GM12878 (cell line): ENCODE measurements around the gene SSRP1. TPM values are rescaled to one million over a fixed set of nuclear protein-coding genes. Genes with fewer than 3 reads are reported as not detected.

Source experiments
- BHLHE40 ChIP-seq, 2 experiments: fragments of 450-650 bp in 1 of 2; IDR thresholded peaks; 2 replicates each; pipeline ENCODE4 v1.6.1; 2011 to 2017; ENCODE audit warnings: low read depth in 2 of 2, borderline replicate concordance in 1 of 2, improper control_type of control experiment in 1 of 2, low read length in 1 of 2, mild to moderate bottlenecking in 1 of 2
- CHD2 ChIP-seq: IDR thresholded peaks from 2 replicates; pipeline ENCODE4 v1.6.1; 2011; ENCODE audit warnings: low read depth, low read length, improper control_type of control experiment, borderline replicate concordance
- IKZF1 ChIP-seq: fragments of 450-650 bp; conservative IDR thresholded peaks from 2 replicates; pipeline ENCODE4 v1.6.1; 2017; ENCODE audit warnings: antibody characterized with exemption, mild to moderate bottlenecking
- IRF5 ChIP-seq: fragments of 450-650 bp; IDR thresholded peaks from 2 replicates; pipeline ENCODE4 v1.6.1; 2017; ENCODE audit warnings: borderline replicate concordance
- JUNB ChIP-seq: IDR thresholded peaks from 2 replicates; pipeline ENCODE4 v1.6.1; 2016; ENCODE audit warnings: antibody characterized with exemption, mild to moderate bottlenecking
- PAX5 ChIP-seq: IDR thresholded peaks from 2 replicates; pipeline ENCODE4 v1.6.1; 2011; ENCODE audit warnings: low read depth, low read length, borderline replicate concordance
- PKNOX1 ChIP-seq: fragments of 450-650 bp; IDR thresholded peaks from 2 replicates; pipeline ENCODE4 v1.6.1; 2016; ENCODE audit warnings: mild to moderate bottlenecking
- POLR2A ChIP-seq: IDR thresholded peaks from 2 replicates; pipeline ENCODE4 v1.6.1; 2011; ENCODE audit warnings: low read depth, mild to moderate bottlenecking, low read length
- POLR2AphosphoS5 ChIP-seq: IDR thresholded peaks from 2 replicates; pipeline ENCODE4 v1.6.1; 2011; ENCODE audit warnings: mild to moderate bottlenecking, low read length, inconsistent platforms
- RAD21 ChIP-seq: IDR thresholded peaks from 2 replicates; pipeline ENCODE4 v1.6.1; 2011; ENCODE audit warnings: mild to moderate bottlenecking, low read depth, low read length, moderate library complexity; ENCODE audit not compliant: insufficient read depth
- SIX5 ChIP-seq: IDR thresholded peaks from 2 replicates; pipeline ENCODE4 v1.6.1; 2011; ENCODE audit warnings: mild to moderate bottlenecking, low read depth, low read length, moderate library complexity; ENCODE audit not compliant: severe bottlenecking
- SKIL ChIP-seq: fragments of 450-650 bp; IDR thresholded peaks from 2 replicates; pipeline ENCODE4 v1.6.1; 2017; ENCODE audit warnings: mild to moderate bottlenecking, low read depth, inconsistent platforms; ENCODE audit not compliant: poor library complexity, severe bottlenecking
- SMAD5 ChIP-seq: IDR thresholded peaks from 2 replicates; pipeline ENCODE4 v1.6.1; 2016; ENCODE audit warnings: antibody characterized with exemption, low read depth
- SREBF1 ChIP-seq: IDR thresholded peaks from 2 replicates; pipeline ENCODE4 v1.6.1; 2012; ENCODE audit warnings: mild to moderate bottlenecking, low read length
- ZBTB33 ChIP-seq: fragments of 450-650 bp; IDR thresholded peaks from 2 replicates; pipeline ENCODE4 v1.6.1; 2017; ENCODE audit warnings: mild to moderate bottlenecking
- ZNF592 ChIP-seq: fragments of 450-650 bp; IDR thresholded peaks from 2 replicates; pipeline ENCODE4 v1.6.1; 2017; ENCODE audit warnings: mild to moderate bottlenecking, moderate library complexity
- ZSCAN29 ChIP-seq: fragments of 450-650 bp; IDR thresholded peaks from 2 replicates; pipeline ENCODE4 v1.6.1; 2017; ENCODE audit warnings: mild to moderate bottlenecking, moderate library complexity
- polyA plus RNA-seq, 11 experiments: library from polyadenylated mRNA; depleted of rRNA in 4 of 11; unstranded in 6 of 11; stranded (reverse) in 5 of 11; fragments of >200 nt; fragmentation: Nextera tagmentation in 4 of 11; fragmentation: Illumina TruSeq in 1 of 11; extraction: Ambion mirVana in 4 of 11; extraction: Trizol in 1 of 11; gene quantifications; 1 replicate in 1 of 11; 2 replicates in 10 of 11; pipeline versions ENCODE4 v1.2.1 to v1.2.3, GENCODE V29; 2011 to 2016; ENCODE audit warnings: inconsistent platforms in 2 of 11, missing spikeins in 2 of 11, low read depth in 1 of 11
- total RNA-seq, 4 experiments: library from RNA; depleted of rRNA in 3 of 4; stranded (reverse); fragments of >200 nt in 3 of 4; fragmentation: Illumina TruSeq in 1 of 4; extraction: Trizol in 1 of 4; gene quantifications; 2 replicates each; pipeline versions ENCODE4 v1.2.1 to v1.2.3, GENCODE V29; 2013 to 2021

Gene SSRP1
- total and polyA plus RNA-seq, 10 of the 15 experiments (the other 5 are each of a cell fraction or from before 2014, with no cell fraction given): 73.6 to 279 (median 138) TPM

- TF ChIP-seq IRF5: no peak
- peak; percentile 70; the same call in 1 of the 2 replicates for TF ChIP-seq SMAD5
- no peak for TF ChIP-seq SIX5
- TF ChIP-seq ZSCAN29: no peak
- TF ChIP-seq ZNF592: no peak
- TF ChIP-seq POLR2A: peak; percentile 90
- TF ChIP-seq BHLHE40 (IDR thresholded peaks at IDR 0.05; ENCODE audit: borderline replicate concordance in 1 of 2, low read depth in 2 of 2, low read length in 1 of 2): peak; percentile 58 to 86; a peak in 3 of 4 replicates
- TF ChIP-seq SREBF1: no peak
- no peak for TF ChIP-seq RAD21
- peak; percentile 37; the same call in 1 of the 2 replicates for TF ChIP-seq PAX5
- no peak for TF ChIP-seq PKNOX1
- peak; percentile 51; the same call in 1 of the 2 replicates for TF ChIP-seq IKZF1
- no peak; the same call in 1 of the 2 replicates for TF ChIP-seq CHD2
- TF ChIP-seq JUNB: no peak
- no peak for TF ChIP-seq ZBTB33
- TF ChIP-seq SKIL: no peak
- peak; percentile 87 for TF ChIP-seq POLR2AphosphoS5
These were observed 10.6 kb downstream of the SSRP1 start, which contains the start of gene TNKS1BP1 (continued) for GRCh38 chr11:57324886-57325734.
